ENCODE data around the gene BANP. TPM values are rescaled to one million over a fixed set of nuclear protein-coding genes. Genes with fewer than 3 reads are reported as not detected.
"Not testable (repeated sequence)": the region's sequence is repeated elsewhere in the genome, so short reads cannot be mapped to it uniquely, and the experiment has no call there.

Gene BANP
- total RNA-seq, 1 donor from 2014 or later = 53.9 TPM

GRCh38 chr16:88013091-88013609, 61.9 kb downstream of the BANP start:
- Mint-ChIP-seq H3K36me3 (ENCODE audit: insufficient read depth) (peaks cover 16% of the 10 kb centered on the region), H3K27me3 (no peaks in the 10 kb centered on the region), H3K9me3 (ENCODE audit: low read depth) (no peaks in the 10 kb centered on the region), H3K4me3 (ENCODE audit: low read depth) (no peak overlapping the region), H3K4me1 (ENCODE audit: low read depth) (peaks cover 2% of the 10 kb centered on the region), H3K27ac (peak overlapping the region; percentile 69)
- no peak for DNase-seq (ENCODE audit: low spot score, unreplicated experiment)
- no peak for TF ChIP-seq CTCF (IDR thresholded peaks at IDR 0.05; ENCODE audit: unreplicated experiment)

- no peak overlapping the region for H3K4me3 Mint-ChIP-seq (ENCODE audit: low read depth)
- peaks cover 14% of the 10 kb centered on the region for H3K36me3 Mint-ChIP-seq (ENCODE audit: insufficient read depth)
- DNase-seq (ENCODE audit: low spot score, unreplicated experiment) = no peak
- no peaks in the 10 kb centered on the region for H3K9me3 Mint-ChIP-seq (ENCODE audit: low read depth)
- peaks cover 2% of the 10 kb centered on the region for H3K4me1 Mint-ChIP-seq (ENCODE audit: low read depth)
- TF ChIP-seq CTCF (IDR thresholded peaks at IDR 0.05; ENCODE audit: unreplicated experiment) = no peak
- no peaks in the 10 kb centered on the region for H3K27me3 Mint-ChIP-seq
- peak overlapping the region; percentile 69 for H3K27ac Mint-ChIP-seq
These were observed 62.6 kb downstream of the BANP start for GRCh38 chr16:88013766-88014251.

DNA sequence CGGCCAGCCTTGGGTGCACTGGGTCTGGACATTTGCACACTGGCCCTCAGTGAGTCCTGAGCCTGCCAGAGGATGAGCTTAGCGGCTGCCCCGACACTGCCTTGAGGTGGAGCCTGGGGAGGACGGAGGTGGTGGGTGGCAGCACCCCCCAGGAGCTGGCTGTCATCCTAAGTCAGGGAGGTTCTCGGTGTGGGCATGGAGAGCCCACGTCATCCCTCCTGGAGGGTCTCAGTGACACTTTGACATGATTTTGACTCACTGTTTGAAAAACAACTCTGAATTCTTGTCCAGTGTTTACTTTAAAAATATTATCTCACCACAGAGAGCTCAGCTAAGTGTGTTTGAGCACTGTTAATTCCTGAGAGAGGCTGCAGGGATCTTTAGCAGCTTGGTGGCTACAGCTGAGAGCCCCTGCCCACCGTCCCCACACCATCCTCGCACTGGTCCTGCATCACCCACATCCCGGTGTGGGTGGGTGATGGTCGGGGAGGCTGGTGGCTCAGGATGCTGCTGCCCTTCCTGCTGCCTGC, 63.1 kb downstream of the BANP start:
- DNase-seq (ENCODE audit: low spot score, unreplicated experiment) = no peak
- no peak overlapping the region for H3K4me3 Mint-ChIP-seq (ENCODE audit: low read depth)
- TF ChIP-seq CTCF (IDR thresholded peaks at IDR 0.05; ENCODE audit: unreplicated experiment) = no peak
- H3K27me3 Mint-ChIP-seq = no peaks in the 10 kb centered on the region
- no peaks in the 10 kb centered on the region for H3K9me3 Mint-ChIP-seq (ENCODE audit: low read depth)
- H3K36me3 Mint-ChIP-seq (ENCODE audit: insufficient read depth) = peaks cover 13% of the 10 kb centered on the region
- peaks cover 2% of the 10 kb centered on the region for H3K4me1 Mint-ChIP-seq (ENCODE audit: low read depth)
- no peak overlapping the region for H3K27ac Mint-ChIP-seq

GRCh38 chr16:88014954-88015805, 63.9 kb downstream of the BANP start:
- DNase-seq (ENCODE audit: low spot score, unreplicated experiment) = no peak
- Mint-ChIP-seq H3K36me3 (ENCODE audit: insufficient read depth) (peaks cover 12% of the 10 kb centered on the region), H3K4me1 (ENCODE audit: low read depth) (peaks cover 2% of the 10 kb centered on the region), H3K4me3 (ENCODE audit: low read depth) (no peak overlapping the region), H3K9me3 (ENCODE audit: low read depth) (no peaks in the 10 kb centered on the region), H3K27ac (no peak overlapping the region), H3K27me3 (no peaks in the 10 kb centered on the region)
- TF ChIP-seq CTCF (IDR thresholded peaks at IDR 0.05; ENCODE audit: unreplicated experiment) = no peak

- Mint-ChIP-seq H3K27me3 (no peaks in the 10 kb centered on the region), H3K4me1 (ENCODE audit: low read depth) (peaks cover 2% of the 10 kb centered on the region), H3K9me3 (ENCODE audit: low read depth) (no peaks in the 10 kb centered on the region), H3K36me3 (ENCODE audit: insufficient read depth) (peaks cover 15% of the 10 kb centered on the region), H3K27ac (no peak overlapping the region), H3K4me3 (ENCODE audit: low read depth) (no peak overlapping the region)
- DNase-seq (ENCODE audit: low spot score, unreplicated experiment) = no peak
- TF ChIP-seq CTCF (IDR thresholded peaks at IDR 0.05; ENCODE audit: unreplicated experiment) = no peak
These were observed 64.5 kb downstream of the BANP start for GRCh38 chr16:88015806-88016140.

DNA sequence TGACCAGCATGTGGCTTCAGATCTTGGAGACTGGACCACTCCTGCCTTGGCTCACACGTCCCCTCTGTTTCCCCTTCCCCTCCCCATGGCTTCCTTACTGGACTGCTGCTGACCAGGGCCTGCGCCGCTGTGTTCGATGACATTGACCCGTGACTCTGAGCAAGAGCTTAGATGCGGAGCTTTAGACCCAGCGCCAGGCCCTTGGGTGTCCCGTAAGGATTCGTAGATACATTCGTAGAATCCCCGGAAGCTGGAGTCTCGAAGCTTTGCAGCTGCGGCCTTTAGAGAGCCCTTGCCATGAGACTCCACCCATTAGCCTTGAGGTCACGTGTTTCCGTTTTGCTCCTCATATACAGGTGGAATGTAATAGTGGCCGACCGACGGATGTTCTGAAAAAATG, 65.2 kb downstream of the BANP start:
- not testable (repeated sequence) for H3K4me1 Mint-ChIP-seq (ENCODE audit: low read depth)

More for the DNA sequence above, 65.2 kb downstream of the BANP start:
- not testable (repeated sequence) for H3K27me3 Mint-ChIP-seq; DNase-seq (ENCODE audit: low spot score, unreplicated experiment); H3K9me3 Mint-ChIP-seq (ENCODE audit: low read depth); H3K4me3 Mint-ChIP-seq (ENCODE audit: low read depth)
- Mint-ChIP-seq H3K27ac (peak overlapping the region; percentile 77), H3K36me3 (ENCODE audit: insufficient read depth) (peaks cover 15% of the 10 kb centered on the region)

All from progenitor cell of endocrine pancreas (in vitro differentiated cells).